HCT116 (cell line): Measurements from ENCODE around the gene MRPL50. TPM values are rescaled to one million over a fixed set of nuclear protein-coding genes. Genes with fewer than 3 reads are reported as not detected.

Source experiments
- ATAC-seq: fragments of 200-7000 bp; cut with Tn5 transposase; 2 replicates; pipeline ENCODE4 v1.9.1; 2020; ENCODE audit warnings: mild to moderate bottlenecking, moderate library complexity
- BruUV-seq: library from RNA; stranded (reverse); fragments of 400-500 nt; replicated peaks from 2 replicates; lab custom pipeline; 2021; lab: Mats Ljungman, UMichigan
- CTCF ChIA-PET: fragments of 300-600 bp; sonication (Branson Sonifier 250); formaldehyde crosslinking; loops from one replicate; lab custom pipeline; 2021; ENCODE audit warnings: antibody characterized with exemption; lab: Charles Lee
- POLR2A ChIA-PET: fragments of 300-600, 350-600 bp; sonication (Branson Sonifier 250); formaldehyde crosslinking; loops from one replicate; lab custom pipeline; 2021; ENCODE audit warnings: antibody characterized with exemption; lab: Charles Lee
- RAD21 ChIA-PET, 2 experiments: fragments of 300-600 bp; sonication (Branson Sonifier 250); formaldehyde crosslinking; loops; one replicate each; lab custom pipeline; 2023; ENCODE audit warnings: low total read pairs in 2 of 2; ENCODE audit not compliant: uncharacterized antibody in 2 of 2, unreplicated experiment in 2 of 2, low non-redundant PET in 1 of 2; lab: Charles Lee
- DNase-seq: peaks from one replicate; pipeline ENCODE4 v3.0.0-alpha.2; 2010; ENCODE audit warnings: low read depth, low spot score
- H2AFZ ChIP-seq: fragments of 200-600 bp; shearing (Covaris generic), sonication (generic); 2 replicates; pipeline ENCODE4 v1.6.1; 2017; ENCODE audit warnings: low read depth, mixed run types, mixed read lengths, antibody characterized with exemption, low read length; ENCODE audit not compliant: poor library complexity, severe bottlenecking
- H3K27ac ChIP-seq: 2 replicates; pipeline ENCODE4 v1.5.1; 2012; ENCODE audit warnings: low read depth, low read length
- H3K27me3 ChIP-seq: fragments of 200-600 bp; sonication (generic); 2 replicates; pipeline ENCODE4 v1.6.1; 2016; ENCODE audit warnings: mixed run types, low read length, mixed read lengths; ENCODE audit not compliant: insufficient read depth
- H3K36me3 ChIP-seq, 2 experiments: fragments of 200-500 bp in 1 of 2; fragments of 200-600 bp in 1 of 2; sonication (Bioruptor generic) in 1 of 2; sonication (generic) in 1 of 2; 2 replicates each; pipeline versions ENCODE4 v1.5.1 to v1.6.1; 2014 to 2016; ENCODE audit warnings: low read length in 2 of 2, inconsistent platforms in 1 of 2, mixed read lengths in 1 of 2, mixed run types in 1 of 2; ENCODE audit not compliant: insufficient read depth in 2 of 2, control insufficient read depth in 1 of 2
- H3K4me1 ChIP-seq, 2 experiments: fragments of 200-600 bp in 1 of 2; sonication (generic) in 1 of 2; 2 replicates each; pipeline versions ENCODE4 v1.5.1 to v1.6.1; 2012 to 2017; ENCODE audit warnings: low read length in 2 of 2, inconsistent platforms in 1 of 2, mild to moderate bottlenecking in 1 of 2, mixed read lengths in 1 of 2, mixed run types in 1 of 2, moderate library complexity in 1 of 2; ENCODE audit not compliant: insufficient read depth in 2 of 2, control insufficient read depth in 1 of 2
- H3K4me2 ChIP-seq: fragments of 200-600 bp; sonication (generic); 2 replicates; pipeline ENCODE4 v1.6.1; 2017; ENCODE audit warnings: mixed run types, low read length, mixed read lengths
- H3K4me3 ChIP-seq, 2 experiments: fragments of 200-600 bp in 1 of 2; sonication (generic) in 1 of 2; replicated peaks in 1 of 2; 2 replicates each; pipeline ENCODE4 v1.5.1; 2011 to 2016; ENCODE audit warnings: low read length in 2 of 2, control low read depth in 1 of 2, low read depth in 1 of 2, mild to moderate bottlenecking in 1 of 2, mixed read lengths in 1 of 2, mixed run types in 1 of 2
- H3K79me2 ChIP-seq: fragments of 200-600 bp; sonication (generic); 2 replicates; pipeline ENCODE4 v1.6.1; 2017; ENCODE audit warnings: mild to moderate bottlenecking, mixed run types, low read length, moderate library complexity, mixed read lengths; ENCODE audit not compliant: insufficient read depth
- H3K9ac ChIP-seq: fragments of 200-600 bp; sonication (generic); 2 replicates; pipeline ENCODE4 v1.6.1; 2016; ENCODE audit warnings: low read length, mixed read lengths
- H3K9me2 ChIP-seq: fragments of 200-600 bp; sonication (generic), shearing (Covaris generic); 2 replicates; pipeline ENCODE4 v1.6.1; 2017; ENCODE audit warnings: mixed run types, mild to moderate bottlenecking, moderate library complexity; ENCODE audit not compliant: insufficient read depth
- H3K9me3 ChIP-seq, 2 experiments: fragments of 200-500 bp in 1 of 2; fragments of 200-600 bp in 1 of 2; sonication (Bioruptor generic) in 1 of 2; sonication (generic) in 1 of 2; 2 replicates each; pipeline ENCODE4 v1.6.1; 2014 to 2017; ENCODE audit warnings: low read length in 2 of 2, mixed read lengths in 2 of 2, inconsistent platforms in 1 of 2, low read depth in 1 of 2, mild to moderate bottlenecking in 1 of 2, mixed run types in 1 of 2, moderate library complexity in 1 of 2; ENCODE audit not compliant: control insufficient read depth in 1 of 2, insufficient read depth in 1 of 2
- H4K20me1 ChIP-seq: fragments of 200-600 bp; sonication (generic), shearing (Covaris generic); 2 replicates; pipeline ENCODE4 v1.6.1; 2017; ENCODE audit warnings: mixed run types, mild to moderate bottlenecking, moderate library complexity; ENCODE audit not compliant: insufficient read depth
- ATF3 ChIP-seq: IDR thresholded peaks from 2 replicates; pipeline ENCODE4 v1.6.1; 2012
- ELF1 ChIP-seq: IDR thresholded peaks from 2 replicates; pipeline ENCODE4 v1.6.1; 2012; ENCODE audit warnings: low read depth, borderline replicate concordance
- EZH2 ChIP-seq: fragments of 200-600 bp; sonication (generic); IDR thresholded peaks from 2 replicates; pipeline ENCODE4 v1.6.1; 2017; ENCODE audit warnings: antibody characterized with exemption, mixed run types
- EZH2phosphoT487 ChIP-seq: fragments of 200-600 bp; IDR thresholded peaks from 2 replicates; pipeline ENCODE4 v1.6.1; 2018; ENCODE audit warnings: antibody characterized with exemption, borderline replicate concordance
- JUND ChIP-seq: IDR thresholded peaks from 2 replicates; pipeline ENCODE4 v1.6.1; 2012
- MAX ChIP-seq: IDR thresholded peaks from 2 replicates; pipeline ENCODE4 v1.6.1; 2012
- POLR2AphosphoS5 ChIP-seq: IDR thresholded peaks from 2 replicates; pipeline ENCODE4 v1.6.1; 2011; ENCODE audit warnings: mild to moderate bottlenecking, low read depth, low read length, moderate library complexity
- RAD21 ChIP-seq: IDR thresholded peaks from 2 replicates; pipeline ENCODE4 v1.6.1; 2012; ENCODE audit warnings: low read depth, mild to moderate bottlenecking
- TCF7L2 ChIP-seq: IDR thresholded peaks from 2 replicates; pipeline ENCODE4 v1.7.0; 2011; ENCODE audit warnings: borderline replicate concordance, inconsistent platforms; ENCODE audit not compliant: insufficient read depth, insufficient read length; ENCODE audit errors: extremely low read depth
- ZFX ChIP-seq: fragments of 450-650 bp; IDR thresholded peaks from 2 replicates; pipeline ENCODE4 v1.6.1; 2017
- ZNF274 ChIP-seq: fragments of 200-500 bp; sonication (Bioruptor generic); IDR thresholded peaks from 2 replicates; pipeline ENCODE4 v1.6.1; 2014; ENCODE audit warnings: mild to moderate bottlenecking, low read depth, low read length, inconsistent platforms
- intact Hi-C: fragments of 100-400 bp; cut with micrococcal nuclease; formaldehyde crosslinking; loops from 2 replicates; pipeline ENCODE4 v1.10.0; 2022
- total RNA-seq: library from RNA; stranded (reverse); gene quantifications from one replicate; pipeline ENCODE4 v1.2.1, GENCODE V29; 2021; ENCODE audit not compliant: unreplicated experiment
- TF ChIP-seq, protein P1 (sequence below): IDR thresholded peaks from 2 replicates; pipeline ENCODE4 v1.6.1; 2012; ENCODE audit warnings: low read depth
- TF ChIP-seq, protein P2 (sequence below), 3 experiments: fragments of 200-600 bp in 1 of 3; sonication (generic) in 1 of 3; IDR thresholded peaks in 2 of 3; conservative IDR thresholded peaks in 1 of 3; 2 replicates each; pipeline ENCODE4 v1.5.1; 2012 to 2017; ENCODE audit warnings: low read depth in 2 of 3, low read length in 2 of 3, antibody characterized with exemption in 1 of 3, borderline replicate concordance in 1 of 3, control low read depth in 1 of 3, mild to moderate bottlenecking in 1 of 3, mixed read lengths in 1 of 3, mixed run types in 1 of 3, moderate library complexity in 1 of 3; ENCODE audit not compliant: insufficient read depth in 1 of 3

MRPL50 gene
- total RNA-seq, 1 experiment from 2014 or later, result 14.6 TPM

- TF ChIP-seq, protein P1, sequence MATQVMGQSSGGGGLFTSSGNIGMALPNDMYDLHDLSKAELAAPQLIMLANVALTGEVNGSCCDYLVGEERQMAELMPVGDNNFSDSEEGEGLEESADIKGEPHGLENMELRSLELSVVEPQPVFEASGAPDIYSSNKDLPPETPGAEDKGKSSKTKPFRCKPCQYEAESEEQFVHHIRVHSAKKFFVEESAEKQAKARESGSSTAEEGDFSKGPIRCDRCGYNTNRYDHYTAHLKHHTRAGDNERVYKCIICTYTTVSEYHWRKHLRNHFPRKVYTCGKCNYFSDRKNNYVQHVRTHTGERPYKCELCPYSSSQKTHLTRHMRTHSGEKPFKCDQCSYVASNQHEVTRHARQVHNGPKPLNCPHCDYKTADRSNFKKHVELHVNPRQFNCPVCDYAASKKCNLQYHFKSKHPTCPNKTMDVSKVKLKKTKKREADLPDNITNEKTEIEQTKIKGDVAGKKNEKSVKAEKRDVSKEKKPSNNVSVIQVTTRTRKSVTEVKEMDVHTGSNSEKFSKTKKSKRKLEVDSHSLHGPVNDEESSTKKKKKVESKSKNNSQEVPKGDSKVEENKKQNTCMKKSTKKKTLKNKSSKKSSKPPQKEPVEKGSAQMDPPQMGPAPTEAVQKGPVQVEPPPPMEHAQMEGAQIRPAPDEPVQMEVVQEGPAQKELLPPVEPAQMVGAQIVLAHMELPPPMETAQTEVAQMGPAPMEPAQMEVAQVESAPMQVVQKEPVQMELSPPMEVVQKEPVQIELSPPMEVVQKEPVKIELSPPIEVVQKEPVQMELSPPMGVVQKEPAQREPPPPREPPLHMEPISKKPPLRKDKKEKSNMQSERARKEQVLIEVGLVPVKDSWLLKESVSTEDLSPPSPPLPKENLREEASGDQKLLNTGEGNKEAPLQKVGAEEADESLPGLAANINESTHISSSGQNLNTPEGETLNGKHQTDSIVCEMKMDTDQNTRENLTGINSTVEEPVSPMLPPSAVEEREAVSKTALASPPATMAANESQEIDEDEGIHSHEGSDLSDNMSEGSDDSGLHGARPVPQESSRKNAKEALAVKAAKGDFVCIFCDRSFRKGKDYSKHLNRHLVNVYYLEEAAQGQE, result no peak
- TF ChIP-seq ATF3, result no peak
- TF ChIP-seq EZH2phosphoT487, result no peak
- TF ChIP-seq, protein P2, sequence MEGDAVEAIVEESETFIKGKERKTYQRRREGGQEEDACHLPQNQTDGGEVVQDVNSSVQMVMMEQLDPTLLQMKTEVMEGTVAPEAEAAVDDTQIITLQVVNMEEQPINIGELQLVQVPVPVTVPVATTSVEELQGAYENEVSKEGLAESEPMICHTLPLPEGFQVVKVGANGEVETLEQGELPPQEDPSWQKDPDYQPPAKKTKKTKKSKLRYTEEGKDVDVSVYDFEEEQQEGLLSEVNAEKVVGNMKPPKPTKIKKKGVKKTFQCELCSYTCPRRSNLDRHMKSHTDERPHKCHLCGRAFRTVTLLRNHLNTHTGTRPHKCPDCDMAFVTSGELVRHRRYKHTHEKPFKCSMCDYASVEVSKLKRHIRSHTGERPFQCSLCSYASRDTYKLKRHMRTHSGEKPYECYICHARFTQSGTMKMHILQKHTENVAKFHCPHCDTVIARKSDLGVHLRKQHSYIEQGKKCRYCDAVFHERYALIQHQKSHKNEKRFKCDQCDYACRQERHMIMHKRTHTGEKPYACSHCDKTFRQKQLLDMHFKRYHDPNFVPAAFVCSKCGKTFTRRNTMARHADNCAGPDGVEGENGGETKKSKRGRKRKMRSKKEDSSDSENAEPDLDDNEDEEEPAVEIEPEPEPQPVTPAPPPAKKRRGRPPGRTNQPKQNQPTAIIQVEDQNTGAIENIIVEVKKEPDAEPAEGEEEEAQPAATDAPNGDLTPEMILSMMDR (IDR thresholded peaks at IDR 0.05 in 2 of 3, conservative IDR thresholded peaks at IDR 0.05 in 1 of 3; ENCODE audit: borderline replicate concordance in 1 of 3, insufficient read depth in 1 of 3, low read depth in 2 of 3, low read length in 2 of 3), result no peak
Measured at GRCh38 chr9:101365181-101365580, 33.2 kb downstream of the MRPL50 start (continued).

DNA sequence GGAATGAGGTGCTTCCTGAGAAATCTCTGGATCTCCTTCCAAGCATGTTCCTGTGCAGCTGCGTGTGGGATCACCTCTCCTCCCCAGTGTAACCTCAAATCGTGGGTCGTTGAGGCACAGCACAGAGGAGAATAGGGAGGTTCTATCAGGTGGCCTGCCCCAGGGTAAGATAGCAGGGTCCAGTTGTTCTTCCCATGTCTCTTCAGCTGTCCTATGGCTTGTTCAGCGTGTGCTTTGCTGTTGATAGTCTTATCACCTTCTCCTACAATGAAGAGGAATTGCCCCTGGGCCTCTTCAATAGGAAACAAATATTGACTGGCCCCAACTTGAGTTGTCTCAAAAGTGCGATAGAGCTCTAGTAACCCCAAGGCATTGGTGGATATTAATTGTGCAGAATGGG lies 36.0 kb downstream of the MRPL50 start:
- no peaks in the 10 kb centered on the region for H3K36me3 ChIP-seq
- no peaks in the 10 kb centered on the region for H3K9me2 ChIP-seq
- DNase-seq (no peak), ATAC-seq (no peak)
- H4K20me1 ChIP-seq, result no peaks in the 10 kb centered on the region
- H3K79me2 ChIP-seq, result no peaks in the 10 kb centered on the region
- no peak overlapping the region for H3K4me3 ChIP-seq
- RAD21 ChIA-PET, result no interaction called here
- no peak overlapping the region for H2AFZ ChIP-seq
- H3K4me2 ChIP-seq, result no peak overlapping the region
- peaks cover 7 to 8% of the 10 kb centered on the region in 2 experiments; a peak in 3 of 4 replicates for H3K4me1 ChIP-seq
- BruUV-seq, result no TSS peak
- TF ChIP-seq ELF1 (no peak), JUND (no peak), ZFX (no peak), EZH2 (no peak), TCF7L2 (no peak), POLR2AphosphoS5 (no peak), RAD21 (no peak), MAX (no peak), ZNF274 (no peak)
- TF ChIP-seq, protein P2 (IDR thresholded peaks at IDR 0.05 in 2 of 3, conservative IDR thresholded peaks at IDR 0.05 in 1 of 3; ENCODE audit: borderline replicate concordance in 1 of 3, insufficient read depth in 1 of 3, low read depth in 2 of 3, low read length in 2 of 3), result no peak
- POLR2A ChIA-PET, result no interaction called here
- no peak overlapping the region for H3K27ac ChIP-seq
- no peaks in the 10 kb centered on the region for H3K9me3 ChIP-seq
- CTCF ChIA-PET, result no interaction called here
- H3K27me3 ChIP-seq, result no peaks in the 10 kb centered on the region
- intact Hi-C loops, result no loop called here
- H3K9ac ChIP-seq, result no peak overlapping the region
